B cell (primary cell): Measurements from ENCODE around the gene NAA15. TPM values are rescaled to one million over a fixed set of nuclear protein-coding genes. Genes with fewer than 3 reads are reported as not detected.

Experiments
- ATAC-seq: fragments of 200-7000 bp; cut with Tn5 transposase; one replicate; pipeline ENCODE4 v1.10.0; 2021; ENCODE audit warnings: low read depth, mild to moderate bottlenecking, moderate number of reproducible peaks, moderate library complexity
- CTCF ChIA-PET: fragments of 350-600 bp; sonication (Branson Sonifier 250); formaldehyde crosslinking; loops from one replicate; lab custom pipeline; 2021; ENCODE audit warnings: antibody characterized with exemption, inconsistent platforms; lab: Charles Lee
- POLR2A ChIA-PET: fragments of 350-600 bp; sonication (Branson Sonifier 250); formaldehyde crosslinking; loops from one replicate; lab custom pipeline; 2021; ENCODE audit warnings: antibody characterized with exemption; lab: Charles Lee
- DNase-seq: peaks from one replicate; pipeline ENCODE4 v3.0.0; 2013
- H2AFZ ChIP-seq: 2 replicates; pipeline ENCODE4 v1.6.1; 2012; ENCODE audit warnings: mild to moderate bottlenecking, low read depth, low read length; ENCODE audit not compliant: insufficient read depth, poor library complexity, severe bottlenecking
- H3K27ac ChIP-seq, 2 donors: 1 replicate in 1 of 2; 2 replicates in 1 of 2; pipeline ENCODE4 v1.5.1; 2012 to 2013; ENCODE audit warnings: low read length in 2 of 2, mild to moderate bottlenecking in 2 of 2, moderate library complexity in 1 of 2
- H3K27me3 ChIP-seq, 4 experiments: fragments of 200-600 bp in 1 of 4; sonication (generic) in 1 of 4; replicated peaks in 1 of 4; 1 replicate in 2 of 4; 2 replicates in 2 of 4; pipeline versions ENCODE4 v1.6.1 to v1.7.0; 2013 to 2016; ENCODE audit warnings: low read length in 3 of 4, mild to moderate bottlenecking in 2 of 4, mixed read lengths in 1 of 4, moderate library complexity in 1 of 4; ENCODE audit not compliant: insufficient read depth in 4 of 4, control insufficient read depth in 3 of 4; ENCODE audit errors: control extremely low read depth in 1 of 4
- H3K36me3 ChIP-seq, 2 experiments: replicated peaks in 1 of 2; 1 replicate in 1 of 2; 2 replicates in 1 of 2; pipeline versions ENCODE4 v1.6.1 to v1.7.1; 2013; ENCODE audit warnings: low read length in 1 of 2; ENCODE audit not compliant: insufficient read depth in 2 of 2, control insufficient read depth in 1 of 2; ENCODE audit errors: control extremely low read depth in 1 of 2, extremely low read depth in 1 of 2
- H3K4me1 ChIP-seq, 2 donors: fragments of 200-600 bp in 1 of 2; sonication (generic) in 1 of 2; 1 replicate in 1 of 2; 2 replicates in 1 of 2; pipeline versions ENCODE4 v1.5.1 to v1.6.1; 2013 to 2017; ENCODE audit warnings: low read length in 2 of 2; ENCODE audit not compliant: control insufficient read depth in 2 of 2, insufficient read depth in 2 of 2
- H3K4me2 ChIP-seq: replicated peaks from 2 replicates; pipeline ENCODE3; 2012; ENCODE audit warnings: mild to moderate bottlenecking, low read depth, low read length; ENCODE audit not compliant: poor library complexity, severe bottlenecking
- H3K4me3 ChIP-seq, 5 experiments: fragments of 200-600 bp in 1 of 5; sonication (generic) in 1 of 5; 1 replicate in 3 of 5; 2 replicates in 2 of 5; pipeline versions ENCODE4 v1.5.1 to v1.7.0; 2011 to 2016; ENCODE audit warnings: low read length in 4 of 5, mild to moderate bottlenecking in 4 of 5, low read depth in 2 of 5, control low read depth in 1 of 5, moderate library complexity in 1 of 5; ENCODE audit not compliant: insufficient read depth in 1 of 5; ENCODE audit errors: control extremely low read depth in 1 of 5, extremely low read depth in 1 of 5
- H3K79me2 ChIP-seq: fragments of 200-600 bp; sonication (generic); one replicate; pipeline ENCODE4 v1.6.0; 2016; ENCODE audit warnings: low read length; ENCODE audit not compliant: control insufficient read depth, insufficient read depth
- H3K9ac ChIP-seq: fragments of 200-600 bp; sonication (generic); 2 replicates; pipeline ENCODE4 v1.6.1; 2017; ENCODE audit warnings: mild to moderate bottlenecking, low read length, moderate library complexity
- H3K9me3 ChIP-seq, 3 donors: one replicate each; pipeline versions ENCODE4 v1.6.1 to v1.7.1; 2013; ENCODE audit warnings: low read length in 2 of 3; ENCODE audit not compliant: control insufficient read depth in 2 of 3, insufficient read depth in 1 of 3; ENCODE audit errors: control extremely low read depth in 1 of 3
- H4K20me1 ChIP-seq: 2 replicates; pipeline ENCODE4 v1.6.0; 2012; ENCODE audit warnings: mild to moderate bottlenecking, low read length; ENCODE audit not compliant: insufficient read depth, control insufficient read depth, poor library complexity, severe bottlenecking
- H3K27ac Mint-ChIP-seq: one replicate; pipeline ENCODE4 v1.8.0; 2021; ENCODE audit warnings: mixed read lengths
- H3K27me3 Mint-ChIP-seq: one replicate; pipeline ENCODE4 v1.8.0; 2021; ENCODE audit warnings: mixed read lengths
- H3K4me1 Mint-ChIP-seq: one replicate; pipeline ENCODE4 v1.8.0; 2021; ENCODE audit warnings: mixed read lengths
- H3K4me3 Mint-ChIP-seq: one replicate; pipeline ENCODE4 v1.8.0; 2021; ENCODE audit warnings: mixed read lengths
- H3K9me3 Mint-ChIP-seq: one replicate; pipeline ENCODE4 v1.8.0; 2022; ENCODE audit warnings: mixed read lengths; ENCODE audit not compliant: insufficient read depth
- CTCF ChIP-seq: fragments of 200-600 bp; IDR thresholded peaks from one replicate; pipeline ENCODE4 v1.8.0; 2022; ENCODE audit warnings: antibody characterized with exemption, mild to moderate bottlenecking
- EZH2 ChIP-seq: IDR thresholded peaks from 2 replicates; pipeline ENCODE4 v1.6.1; 2012; ENCODE audit warnings: borderline replicate concordance, low read depth, mild to moderate bottlenecking, moderate library complexity, low read length; ENCODE audit not compliant: insufficient read depth, poor library complexity, severe bottlenecking
- WGBS: methylation state at CpG from one replicate; pipeline ENCODE4 v1.1.5; 2013; ENCODE audit warnings: missing lambda C conversion rate; ENCODE audit not compliant: insufficient coverage; 5-methylcytosine and 5-hydroxymethylcytosine counted together
- intact Hi-C: fragments of 100-400 bp; cut with micrococcal nuclease; formaldehyde crosslinking; loops from one replicate; pipeline ENCODE4 v1.10.0; 2022
- polyA plus RNA-seq: library from polyadenylated mRNA; depleted of rRNA; stranded (reverse); fragments of >200 nt; gene quantifications from 2 replicates; pipeline ENCODE4 v1.2.3, GENCODE V29; 2012
- total RNA-seq, 2 donors: library from RNA; stranded (reverse); fragments of 120-200 nt in 1 of 2; gene quantifications; 1 replicate in 1 of 2; 2 replicates in 1 of 2; pipeline versions ENCODE4 v1.2.3 to v1.2.4, GENCODE V29; 2013 to 2022

Gene NAA15
- total and polyA plus RNA-seq, 2 donors (not counting 1 experiment from before 2014, with no cell fraction given), result 10.0 to 56.7 TPM

- no peak overlapping the region for H3K27ac Mint-ChIP-seq
- Histone ChIP-seq H2AFZ (no peak overlapping the region), H3K4me3 (no peak overlapping the region), H3K27me3 (no peaks in the 10 kb centered on the region), H3K9me3 (no peaks in the 10 kb centered on the region), H3K27ac (no peak overlapping the region), H3K9ac (no peak overlapping the region), H3K4me2 (no peak overlapping the region), H3K4me1 (no peaks in the 10 kb centered on the region), H3K79me2 (no peaks in the 10 kb centered on the region), H3K36me3 (peaks cover 6 to 40% of the 10 kb centered on the region in 2 experiments), H4K20me1 (no peaks in the 10 kb centered on the region)
- H3K4me3 Mint-ChIP-seq, result no peak overlapping the region
- no peaks in the 10 kb centered on the region for H3K9me3 Mint-ChIP-seq
- POLR2A ChIA-PET, result no interaction called here
- TF ChIP-seq EZH2 (no peak), CTCF (no peak)
- CTCF ChIA-PET, result interaction anchor here (0.6 kb wide), 1 partner anchor 239 kb away, joined by 4 read pairs; no protein-coding TSS in a partner anchor
- ATAC-seq, result no peak
- H3K4me1 Mint-ChIP-seq, result no peaks in the 10 kb centered on the region
- intact Hi-C loops, result no loop called here
- WGBS, result 100% methylated on average over 1 of the region's 4 CpGs
- no peaks in the 10 kb centered on the region for H3K27me3 Mint-ChIP-seq
- no peak for DNase-seq
Observed at GRCh38 chr4:139386421-139386820, 85.1 kb downstream of the NAA15 start.

- no peaks in the 10 kb centered on the region for H3K9me3 Mint-ChIP-seq
- no peak overlapping the region for H3K4me3 Mint-ChIP-seq
- TF ChIP-seq EZH2, result no peak
- TF ChIP-seq CTCF, result no peak
- Histone ChIP-seq H2AFZ (no peak overlapping the region), H3K79me2 (no peaks in the 10 kb centered on the region), H3K9ac (no peak overlapping the region), H3K4me3 (no peak overlapping the region), H4K20me1 (no peaks in the 10 kb centered on the region), H3K36me3 (peaks cover 1 to 31% of the 10 kb centered on the region in 2 experiments), H3K27ac (no peak overlapping the region), H3K27me3 (no peaks in the 10 kb centered on the region), H3K4me1 (no peaks in the 10 kb centered on the region), H3K9me3 (no peaks in the 10 kb centered on the region), H3K4me2 (no peak overlapping the region)
- no peaks in the 10 kb centered on the region for H3K4me1 Mint-ChIP-seq
- intact Hi-C loops, result no loop called here
- DNase-seq (no peak), ATAC-seq (no peak)
- no peak overlapping the region for H3K27ac Mint-ChIP-seq
- H3K27me3 Mint-ChIP-seq, result no peaks in the 10 kb centered on the region
- ChIA-PET POLR2A (no interaction called here), CTCF (no interaction called here)
Observed at GRCh38 chr4:139389102-139389501, 87.8 kb downstream of the NAA15 start.
